Measurements from ENCODE around the gene TSPAN3.

GRCh38 chr15:77025083-77025901, 45.6 kb downstream of the TSPAN3 start:
- TF ChIP-seq POLR2AphosphoS5 (IDR thresholded peaks at IDR 0.05; ENCODE audit: low read depth, low read length) (no peak), POLR2A (IDR thresholded peaks at IDR 0.05; ENCODE audit: low read depth, low read length) (no peak), TAF1 (IDR thresholded peaks at IDR 0.05; ENCODE audit: borderline replicate concordance, low read depth, low read length) (no peak)

Measured in GM12892 (cell line).